ENCODE results near the gene USP28. TPM values are rescaled to one million over a fixed set of nuclear protein-coding genes. Genes with fewer than 3 reads are reported as not detected.

Gene USP28
- total RNA-seq, 1 donor from 2014 or later, result 35.0 TPM

DNA sequence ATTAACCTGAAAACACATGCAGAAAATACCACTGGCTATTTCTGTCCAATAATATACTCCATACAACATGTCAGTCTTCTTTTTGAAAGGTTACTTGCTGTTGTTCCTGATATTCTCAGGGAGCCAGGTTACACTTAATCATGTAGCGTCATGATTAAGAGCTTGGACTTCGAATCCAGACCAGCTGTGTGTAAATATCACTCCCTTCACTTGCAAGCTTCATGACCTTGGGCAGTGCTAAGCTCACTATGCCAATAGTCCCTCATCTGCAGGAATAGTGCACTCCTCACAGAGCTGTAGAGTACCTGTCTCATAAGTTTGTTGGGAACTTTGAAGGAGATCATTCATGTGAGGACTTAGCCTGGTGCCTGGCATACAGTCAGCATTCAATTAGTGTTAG lies 31.1 kb upstream of the USP28 start:
- H3K9me3 ChIP-seq (ENCODE audit: insufficient read depth, low read depth, low read length), result no peaks in the 10 kb centered on the region
- Mint-ChIP-seq H3K36me3 (ENCODE audit: low read depth, unreplicated experiment) (no peaks in the 10 kb centered on the region), H3K27ac (ENCODE audit: unreplicated experiment) (no peak overlapping the region), H3K4me3 (ENCODE audit: unreplicated experiment) (no peak overlapping the region), H3K9me3 (ENCODE audit: unreplicated experiment) (no peaks in the 10 kb centered on the region), H3K27me3 (ENCODE audit: low read depth, unreplicated experiment) (peaks cover 6% of the 10 kb centered on the region), H3K4me1 (ENCODE audit: low read depth, unreplicated experiment) (peaks cover 11% of the 10 kb centered on the region)
- no peak overlapping the region for H3K9ac ChIP-seq (ENCODE audit: low read length)
- FAIRE-seq, result no peak
- H3K27me3 ChIP-seq (ENCODE audit: insufficient read depth, low read length), result peaks cover 20% of the 10 kb centered on the region
- H4K20me1 ChIP-seq (ENCODE audit: insufficient read depth, low read length), result no peaks in the 10 kb centered on the region
- no peaks in the 10 kb centered on the region for H3K79me2 ChIP-seq (ENCODE audit: insufficient read depth, low read length)
- no peak for DNase-seq (ENCODE audit: low read depth)
- no peak overlapping the region for H3K27ac ChIP-seq (ENCODE audit: low read depth, low read length)
- H3K4me1 ChIP-seq (ENCODE audit: insufficient read depth, low read length), result no peaks in the 10 kb centered on the region
- no peak overlapping the region for H3K4me2 ChIP-seq (ENCODE audit: low read length)
- H3K36me3 ChIP-seq (ENCODE audit: insufficient read depth, low read length), result no peaks in the 10 kb centered on the region
- TF ChIP-seq EZH2 (IDR thresholded peaks at IDR 0.05; ENCODE audit: insufficient read depth, low read length), result no peak
- TF ChIP-seq, protein P1, sequence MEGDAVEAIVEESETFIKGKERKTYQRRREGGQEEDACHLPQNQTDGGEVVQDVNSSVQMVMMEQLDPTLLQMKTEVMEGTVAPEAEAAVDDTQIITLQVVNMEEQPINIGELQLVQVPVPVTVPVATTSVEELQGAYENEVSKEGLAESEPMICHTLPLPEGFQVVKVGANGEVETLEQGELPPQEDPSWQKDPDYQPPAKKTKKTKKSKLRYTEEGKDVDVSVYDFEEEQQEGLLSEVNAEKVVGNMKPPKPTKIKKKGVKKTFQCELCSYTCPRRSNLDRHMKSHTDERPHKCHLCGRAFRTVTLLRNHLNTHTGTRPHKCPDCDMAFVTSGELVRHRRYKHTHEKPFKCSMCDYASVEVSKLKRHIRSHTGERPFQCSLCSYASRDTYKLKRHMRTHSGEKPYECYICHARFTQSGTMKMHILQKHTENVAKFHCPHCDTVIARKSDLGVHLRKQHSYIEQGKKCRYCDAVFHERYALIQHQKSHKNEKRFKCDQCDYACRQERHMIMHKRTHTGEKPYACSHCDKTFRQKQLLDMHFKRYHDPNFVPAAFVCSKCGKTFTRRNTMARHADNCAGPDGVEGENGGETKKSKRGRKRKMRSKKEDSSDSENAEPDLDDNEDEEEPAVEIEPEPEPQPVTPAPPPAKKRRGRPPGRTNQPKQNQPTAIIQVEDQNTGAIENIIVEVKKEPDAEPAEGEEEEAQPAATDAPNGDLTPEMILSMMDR (IDR thresholded peaks at IDR 0.05; ENCODE audit: insufficient read depth, low read depth, low read length), result no peak
- H2AFZ ChIP-seq (ENCODE audit: low read depth, low read length), result no peak overlapping the region
- no peak overlapping the region for H3K4me3 ChIP-seq (ENCODE audit: insufficient read depth, low read depth, low read length)

DNA sequence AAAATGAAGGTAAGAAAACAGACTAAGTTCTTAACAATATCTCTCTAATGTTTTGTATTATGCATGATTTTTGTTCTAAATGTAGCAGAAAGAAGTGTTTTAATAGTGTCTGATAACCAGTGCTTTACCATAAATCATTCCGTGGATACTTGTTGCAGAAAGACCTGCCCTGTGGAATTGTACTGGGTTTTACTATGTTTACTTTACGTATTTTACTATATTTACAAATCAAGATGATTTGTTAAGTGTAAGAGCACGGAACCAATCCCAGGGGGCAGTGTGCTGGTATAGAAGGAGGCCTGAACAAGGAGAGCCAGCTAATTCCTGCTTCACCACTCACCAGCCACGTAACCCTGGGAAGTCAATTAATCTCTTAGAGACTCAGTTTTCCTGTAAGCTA lies 30.7 kb upstream of the USP28 start:
- TF ChIP-seq, protein P1 (IDR thresholded peaks at IDR 0.05; ENCODE audit: insufficient read depth, low read depth, low read length), result no peak
- no peak for TF ChIP-seq EZH2 (IDR thresholded peaks at IDR 0.05; ENCODE audit: insufficient read depth, low read length)
- Histone ChIP-seq H3K36me3 (ENCODE audit: insufficient read depth, low read length) (no peaks in the 10 kb centered on the region), H3K4me1 (ENCODE audit: insufficient read depth, low read length) (no peaks in the 10 kb centered on the region), H2AFZ (ENCODE audit: low read depth, low read length) (no peak overlapping the region), H3K27me3 (ENCODE audit: insufficient read depth, low read length) (peaks cover 20% of the 10 kb centered on the region), H3K79me2 (ENCODE audit: insufficient read depth, low read length) (no peaks in the 10 kb centered on the region), H3K4me2 (ENCODE audit: low read length) (no peak overlapping the region), H3K4me3 (ENCODE audit: insufficient read depth, low read depth, low read length) (no peak overlapping the region), H3K9ac (ENCODE audit: low read length) (no peak overlapping the region), H3K27ac (ENCODE audit: low read depth, low read length) (no peak overlapping the region), H3K9me3 (ENCODE audit: insufficient read depth, low read depth, low read length) (no peaks in the 10 kb centered on the region), H4K20me1 (ENCODE audit: insufficient read depth, low read length) (no peaks in the 10 kb centered on the region)
- peaks cover 6% of the 10 kb centered on the region for H3K27me3 Mint-ChIP-seq (ENCODE audit: low read depth, unreplicated experiment)
- DNase-seq (ENCODE audit: low read depth) (no peak), FAIRE-seq (no peak)
- peaks cover 11% of the 10 kb centered on the region for H3K4me1 Mint-ChIP-seq (ENCODE audit: low read depth, unreplicated experiment)
- H3K4me3 Mint-ChIP-seq (ENCODE audit: unreplicated experiment), result no peak overlapping the region
- H3K27ac Mint-ChIP-seq (ENCODE audit: unreplicated experiment), result no peak overlapping the region
- no peaks in the 10 kb centered on the region for H3K36me3 Mint-ChIP-seq (ENCODE audit: low read depth, unreplicated experiment)
- no peaks in the 10 kb centered on the region for H3K9me3 Mint-ChIP-seq (ENCODE audit: unreplicated experiment)

DNA sequence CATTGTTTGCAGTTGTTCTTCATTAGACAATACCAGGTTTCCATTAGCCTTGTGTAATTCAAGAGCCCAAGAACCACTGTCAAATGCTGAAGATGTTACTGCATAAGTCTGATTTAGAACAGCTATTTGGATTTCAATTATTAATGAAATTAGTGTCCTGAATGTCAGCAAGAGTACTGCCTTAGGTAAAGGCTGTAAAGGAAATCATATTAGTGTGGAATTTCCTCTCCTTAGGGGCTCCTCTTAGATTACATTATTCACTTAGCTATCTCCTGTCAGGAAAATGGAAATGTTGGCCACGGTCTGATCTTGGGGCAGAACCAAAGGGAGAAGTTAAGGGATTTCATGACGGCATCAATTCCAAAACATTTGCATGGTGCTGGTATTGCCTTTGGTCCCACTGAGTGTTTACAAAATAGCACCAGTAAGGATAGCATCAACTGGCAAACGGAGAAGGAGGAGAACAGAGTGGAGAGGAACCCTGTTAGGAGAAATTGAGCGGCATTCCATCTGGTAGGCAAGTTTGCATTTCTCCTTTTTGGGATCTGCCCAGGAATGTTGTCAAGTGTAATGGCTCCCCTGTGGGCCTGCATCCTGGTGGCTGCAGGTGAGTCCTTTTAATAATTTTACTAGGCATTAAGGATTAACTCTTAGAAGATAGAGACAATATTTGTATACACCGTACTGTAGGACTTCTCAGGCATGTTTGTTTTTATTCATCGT lies 29.2 kb upstream of the USP28 start, which contains the start of gene HTR3B:
Gene HTR3B (plus strand): TSS at position 418 of the 723 bp plus-strand sequence. CDS start 138 bp downstream, at position 556.
- Mint-ChIP-seq H3K36me3 (ENCODE audit: low read depth, unreplicated experiment) (no peaks in the 10 kb centered on the region), H3K9me3 (ENCODE audit: unreplicated experiment) (no peaks in the 10 kb centered on the region), H3K27me3 (ENCODE audit: low read depth, unreplicated experiment) (peaks cover 5% of the 10 kb centered on the region), H3K27ac (ENCODE audit: unreplicated experiment) (no peak within 1 kb of the TSS), H3K4me3 (ENCODE audit: unreplicated experiment) (no peak within 1 kb of the TSS), H3K4me1 (ENCODE audit: low read depth, unreplicated experiment) (peaks cover 11% of the 10 kb centered on the region)
- Histone ChIP-seq H3K9ac (ENCODE audit: low read length) (no peak within 1 kb of the TSS), H3K4me3 (ENCODE audit: insufficient read depth, low read depth, low read length) (no peak within 1 kb of the TSS), H4K20me1 (ENCODE audit: insufficient read depth, low read length) (no peaks in the 10 kb centered on the region), H3K4me2 (ENCODE audit: low read length) (no peak within 1 kb of the TSS), H3K79me2 (ENCODE audit: insufficient read depth, low read length) (no peaks in the 10 kb centered on the region), H3K27ac (ENCODE audit: low read depth, low read length) (no peak within 1 kb of the TSS), H3K9me3 (ENCODE audit: insufficient read depth, low read depth, low read length) (no peaks in the 10 kb centered on the region), H3K4me1 (ENCODE audit: insufficient read depth, low read length) (no peaks in the 10 kb centered on the region), H3K36me3 (ENCODE audit: insufficient read depth, low read length) (no peaks in the 10 kb centered on the region), H2AFZ (ENCODE audit: low read depth, low read length) (no peak within 1 kb of the TSS), H3K27me3 (ENCODE audit: insufficient read depth, low read length) (peaks cover 20% of the 10 kb centered on the region)
- no peak for DNase-seq (ENCODE audit: low read depth)
- no peak for FAIRE-seq
- TF ChIP-seq, protein P1 (IDR thresholded peaks at IDR 0.05; ENCODE audit: insufficient read depth, low read depth, low read length), result no peak
- TF ChIP-seq EZH2 (IDR thresholded peaks at IDR 0.05; ENCODE audit: insufficient read depth, low read length), result no peak
